ENCODE data around the gene MAU2. TPM values are rescaled to one million over a fixed set of nuclear protein-coding genes. Genes with fewer than 3 reads are reported as not detected.

The MAU2 gene
- total and polyA plus RNA-seq, 2 experiments from 2014 or later = 18.9 to 62.2 TPM

- Histone ChIP-seq H3K36me3 (ENCODE audit: insufficient read depth) (peaks cover 12% of the 10 kb centered on the region; the same call in 1 of the 2 replicates), H4K20me1 (replicated peaks; ENCODE audit: insufficient read depth) (peaks cover 5% of the 10 kb centered on the region), H2AFZ (no peak overlapping the region)
Observed at GRCh38 chr19:19279853-19280252, 40.8 kb upstream of the MAU2 start.

More at GRCh38 chr19:19279853-19280252, 40.8 kb upstream of the MAU2 start:
- no peak for TF ChIP-seq NANOG (IDR thresholded peaks at IDR 0.05; ENCODE audit: borderline replicate concordance)
- no peak for TF ChIP-seq JUNB (IDR thresholded peaks at IDR 0.05; ENCODE audit: unreplicated experiment)
- no peak for TF ChIP-seq ETS1 (IDR thresholded peaks at IDR 0.05)
- TF ChIP-seq EZH2 (IDR thresholded peaks at IDR 0.05; ENCODE audit: low read depth, unreplicated experiment) = no peak
- TF ChIP-seq CREB1 (CRISPR knock-in tag; IDR thresholded peaks at IDR 0.05; ENCODE audit: low read depth) = no peak
- TF ChIP-seq POLR2AphosphoS5 (IDR thresholded peaks at IDR 0.05; ENCODE audit: low read depth) = no peak
- TF ChIP-seq STAT1 (IDR thresholded peaks at IDR 0.05; ENCODE audit: unreplicated experiment) = no peak
- no peak for TF ChIP-seq EZH2phosphoT487 (IDR thresholded peaks at IDR 0.05; ENCODE audit: unreplicated experiment)
- TF ChIP-seq, protein P1, sequence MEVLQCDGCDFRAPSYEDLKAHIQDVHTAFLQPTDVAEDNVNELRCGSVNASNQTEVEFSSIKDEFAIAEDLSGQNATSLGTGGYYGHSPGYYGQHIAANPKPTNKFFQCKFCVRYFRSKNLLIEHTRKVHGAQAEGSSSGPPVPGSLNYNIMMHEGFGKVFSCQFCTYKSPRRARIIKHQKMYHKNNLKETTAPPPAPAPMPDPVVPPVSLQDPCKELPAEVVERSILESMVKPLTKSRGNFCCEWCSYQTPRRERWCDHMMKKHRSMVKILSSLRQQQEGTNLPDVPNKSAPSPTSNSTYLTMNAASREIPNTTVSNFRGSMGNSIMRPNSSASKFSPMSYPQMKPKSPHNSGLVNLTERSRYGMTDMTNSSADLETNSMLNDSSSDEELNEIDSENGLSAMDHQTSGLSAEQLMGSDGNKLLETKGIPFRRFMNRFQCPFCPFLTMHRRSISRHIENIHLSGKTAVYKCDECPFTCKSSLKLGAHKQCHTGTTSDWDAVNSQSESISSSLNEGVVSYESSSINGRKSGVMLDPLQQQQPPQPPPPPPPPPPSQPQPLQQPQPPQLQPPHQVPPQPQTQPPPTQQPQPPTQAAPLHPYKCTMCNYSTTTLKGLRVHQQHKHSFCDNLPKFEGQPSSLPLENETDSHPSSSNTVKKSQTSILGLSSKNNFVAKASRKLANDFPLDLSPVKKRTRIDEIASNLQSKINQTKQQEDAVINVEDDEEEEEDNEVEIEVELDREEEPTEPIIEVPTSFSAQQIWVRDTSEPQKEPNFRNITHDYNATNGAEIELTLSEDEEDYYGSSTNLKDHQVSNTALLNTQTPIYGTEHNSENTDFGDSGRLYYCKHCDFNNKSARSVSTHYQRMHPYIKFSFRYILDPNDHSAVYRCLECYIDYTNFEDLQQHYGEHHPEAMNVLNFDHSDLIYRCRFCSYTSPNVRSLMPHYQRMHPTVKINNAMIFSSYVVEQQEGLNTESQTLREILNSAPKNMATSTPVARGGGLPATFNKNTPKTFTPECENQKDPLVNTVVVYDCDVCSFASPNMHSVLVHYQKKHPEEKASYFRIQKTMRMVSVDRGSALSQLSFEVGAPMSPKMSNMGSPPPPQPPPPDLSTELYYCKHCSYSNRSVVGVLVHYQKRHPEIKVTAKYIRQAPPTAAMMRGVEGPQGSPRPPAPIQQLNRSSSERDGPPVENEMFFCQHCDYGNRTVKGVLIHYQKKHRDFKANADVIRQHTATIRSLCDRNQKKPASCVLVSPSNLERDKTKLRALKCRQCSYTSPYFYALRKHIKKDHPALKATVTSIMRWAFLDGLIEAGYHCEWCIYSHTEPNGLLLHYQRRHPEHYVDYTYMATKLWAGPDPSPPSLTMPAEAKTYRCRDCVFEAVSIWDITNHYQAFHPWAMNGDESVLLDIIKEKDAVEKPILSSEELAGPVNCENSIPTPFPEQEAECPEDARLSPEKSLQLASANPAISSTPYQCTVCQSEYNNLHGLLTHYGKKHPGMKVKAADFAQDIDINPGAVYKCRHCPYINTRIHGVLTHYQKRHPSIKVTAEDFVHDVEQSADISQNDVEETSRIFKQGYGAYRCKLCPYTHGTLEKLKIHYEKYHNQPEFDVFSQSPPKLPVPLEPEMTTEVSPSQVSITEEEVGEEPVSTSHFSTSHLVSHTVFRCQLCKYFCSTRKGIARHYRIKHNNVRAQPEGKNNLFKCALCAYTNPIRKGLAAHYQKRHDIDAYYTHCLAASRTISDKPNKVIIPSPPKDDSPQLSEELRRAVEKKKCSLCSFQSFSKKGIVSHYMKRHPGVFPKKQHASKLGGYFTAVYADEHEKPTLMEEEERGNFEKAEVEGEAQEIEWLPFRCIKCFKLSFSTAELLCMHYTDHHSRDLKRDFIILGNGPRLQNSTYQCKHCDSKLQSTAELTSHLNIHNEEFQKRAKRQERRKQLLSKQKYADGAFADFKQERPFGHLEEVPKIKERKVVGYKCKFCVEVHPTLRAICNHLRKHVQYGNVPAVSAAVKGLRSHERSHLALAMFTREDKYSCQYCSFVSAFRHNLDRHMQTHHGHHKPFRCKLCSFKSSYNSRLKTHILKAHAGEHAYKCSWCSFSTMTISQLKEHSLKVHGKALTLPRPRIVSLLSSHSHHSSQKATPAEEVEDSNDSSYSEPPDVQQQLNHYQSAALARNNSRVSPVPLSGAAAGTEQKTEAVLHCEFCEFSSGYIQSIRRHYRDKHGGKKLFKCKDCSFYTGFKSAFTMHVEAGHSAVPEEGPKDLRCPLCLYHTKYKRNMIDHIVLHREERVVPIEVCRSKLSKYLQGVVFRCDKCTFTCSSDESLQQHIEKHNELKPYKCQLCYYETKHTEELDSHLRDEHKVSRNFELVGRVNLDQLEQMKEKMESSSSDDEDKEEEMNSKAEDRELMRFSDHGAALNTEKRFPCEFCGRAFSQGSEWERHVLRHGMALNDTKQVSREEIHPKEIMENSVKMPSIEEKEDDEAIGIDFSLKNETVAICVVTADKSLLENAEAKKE (CRISPR knock-in tag; IDR thresholded peaks at IDR 0.05) = no peak
- TF ChIP-seq ZNF331 (CRISPR knock-in tag; IDR thresholded peaks at IDR 0.05; ENCODE audit: low read depth) = no peak
- no peak for TF ChIP-seq ZNF114 (CRISPR knock-in tag; IDR thresholded peaks at IDR 0.05)
- TF ChIP-seq, protein P2, sequence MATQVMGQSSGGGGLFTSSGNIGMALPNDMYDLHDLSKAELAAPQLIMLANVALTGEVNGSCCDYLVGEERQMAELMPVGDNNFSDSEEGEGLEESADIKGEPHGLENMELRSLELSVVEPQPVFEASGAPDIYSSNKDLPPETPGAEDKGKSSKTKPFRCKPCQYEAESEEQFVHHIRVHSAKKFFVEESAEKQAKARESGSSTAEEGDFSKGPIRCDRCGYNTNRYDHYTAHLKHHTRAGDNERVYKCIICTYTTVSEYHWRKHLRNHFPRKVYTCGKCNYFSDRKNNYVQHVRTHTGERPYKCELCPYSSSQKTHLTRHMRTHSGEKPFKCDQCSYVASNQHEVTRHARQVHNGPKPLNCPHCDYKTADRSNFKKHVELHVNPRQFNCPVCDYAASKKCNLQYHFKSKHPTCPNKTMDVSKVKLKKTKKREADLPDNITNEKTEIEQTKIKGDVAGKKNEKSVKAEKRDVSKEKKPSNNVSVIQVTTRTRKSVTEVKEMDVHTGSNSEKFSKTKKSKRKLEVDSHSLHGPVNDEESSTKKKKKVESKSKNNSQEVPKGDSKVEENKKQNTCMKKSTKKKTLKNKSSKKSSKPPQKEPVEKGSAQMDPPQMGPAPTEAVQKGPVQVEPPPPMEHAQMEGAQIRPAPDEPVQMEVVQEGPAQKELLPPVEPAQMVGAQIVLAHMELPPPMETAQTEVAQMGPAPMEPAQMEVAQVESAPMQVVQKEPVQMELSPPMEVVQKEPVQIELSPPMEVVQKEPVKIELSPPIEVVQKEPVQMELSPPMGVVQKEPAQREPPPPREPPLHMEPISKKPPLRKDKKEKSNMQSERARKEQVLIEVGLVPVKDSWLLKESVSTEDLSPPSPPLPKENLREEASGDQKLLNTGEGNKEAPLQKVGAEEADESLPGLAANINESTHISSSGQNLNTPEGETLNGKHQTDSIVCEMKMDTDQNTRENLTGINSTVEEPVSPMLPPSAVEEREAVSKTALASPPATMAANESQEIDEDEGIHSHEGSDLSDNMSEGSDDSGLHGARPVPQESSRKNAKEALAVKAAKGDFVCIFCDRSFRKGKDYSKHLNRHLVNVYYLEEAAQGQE (IDR thresholded peaks at IDR 0.05; ENCODE audit: unreplicated experiment) = no peak
- no peak for TF ChIP-seq CTCF (conservative IDR thresholded peaks at IDR 0.05; ENCODE audit: low read depth in 2 of 2)
- Mint-ChIP-seq H3K4me1 (no peaks in the 10 kb centered on the region), H3K36me3 (ENCODE audit: low read depth) (peaks cover 32% of the 10 kb centered on the region), H3K9me3 (no peaks in the 10 kb centered on the region), H3K4me3 (no peak overlapping the region), H3K27me3 (ENCODE audit: insufficient read depth, low read depth, poor library complexity) (peaks cover 4% of the 10 kb centered on the region), H3K27ac (no peak overlapping the region)
- H3K9me2 ChIP-seq (ENCODE audit: insufficient read depth) = no peaks in the 10 kb centered on the region
- H3K4me3 ChIP-seq = no peak overlapping the region
- no peaks in the 10 kb centered on the region for H3K27me3 ChIP-seq (ENCODE audit: insufficient read depth)
- DNase-seq (ENCODE audit: low spot score) (no peak), ATAC-seq (no peak)
- no peak overlapping the region for H3K27ac ChIP-seq (ENCODE audit: low read depth)
- H3K79me2 ChIP-seq (replicated peaks; ENCODE audit: insufficient read depth) = no peaks in the 10 kb centered on the region
- H3F3A ChIP-seq (replicated peaks; ENCODE audit: low read depth) = no peaks in the 10 kb centered on the region
- no peak overlapping the region for H3K4me2 ChIP-seq
- no peaks in the 10 kb centered on the region for H3K4me1 ChIP-seq (ENCODE audit: insufficient read depth)
